NCI-H2107 treated with DMSO at 0.1 percent for 48 hours (cell line): ENCODE results near the gene SYT5.
"Not testable (repeated sequence)": the region's sequence is repeated elsewhere in the genome, so short reads cannot be mapped to it uniquely, and the experiment has no call there.

Experiments
- DNase-seq: peaks from one replicate; lab custom pipeline; 2025; ENCODE audit not compliant: unreplicated experiment; lab: John Stamatoyannopoulos, UW

The SYT5 gene

DNA sequence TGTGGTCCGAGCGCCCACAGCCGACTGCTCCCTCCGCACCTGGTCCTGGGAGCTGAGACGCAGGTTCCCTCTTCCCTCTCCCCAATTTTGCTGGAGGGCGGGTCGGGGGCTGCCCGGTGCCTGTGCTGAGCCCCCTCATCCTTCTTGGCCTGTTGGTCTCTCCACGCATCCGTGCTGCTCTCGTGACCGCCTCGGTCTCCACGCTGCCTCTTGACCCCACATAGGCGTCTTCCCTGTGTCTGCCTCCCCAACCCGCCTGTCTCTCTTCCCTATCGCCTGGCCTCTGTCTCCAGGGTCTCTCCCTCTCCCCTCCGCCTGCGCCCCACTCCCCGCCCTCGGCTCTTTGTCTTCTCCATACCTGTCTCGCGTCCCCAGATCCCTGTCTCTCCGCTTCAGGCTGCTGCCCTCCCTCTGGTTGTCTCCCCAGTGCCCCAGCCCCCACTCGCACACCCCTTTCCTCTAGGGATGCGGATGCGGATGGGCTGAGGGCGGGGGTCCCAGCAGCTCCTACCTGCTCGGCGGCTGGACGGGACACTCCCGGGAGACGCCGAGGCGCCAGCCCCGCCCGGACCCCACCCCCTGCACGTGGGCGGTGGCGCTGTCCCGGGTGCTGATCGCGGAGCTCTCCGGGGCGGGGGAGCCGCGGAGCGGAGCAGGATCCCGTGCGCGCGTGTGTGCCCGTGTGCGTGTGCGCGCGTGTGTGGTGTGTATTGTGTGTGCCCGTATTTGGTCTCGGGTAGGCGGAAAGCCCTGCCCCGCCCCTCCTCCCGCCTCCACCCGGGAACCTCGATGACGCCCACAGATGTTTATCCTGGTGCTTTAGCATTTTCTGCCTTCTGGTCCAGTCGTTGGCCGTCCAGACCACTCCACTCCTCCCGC, at the start of gene SYT5:
TSS of gene SYT5 (minus strand) at position 684 of the 879 bp plus-strand sequence. CDS start 1,248 bp downstream, outside the sequence.
- no peak for DNase-seq

DNA sequence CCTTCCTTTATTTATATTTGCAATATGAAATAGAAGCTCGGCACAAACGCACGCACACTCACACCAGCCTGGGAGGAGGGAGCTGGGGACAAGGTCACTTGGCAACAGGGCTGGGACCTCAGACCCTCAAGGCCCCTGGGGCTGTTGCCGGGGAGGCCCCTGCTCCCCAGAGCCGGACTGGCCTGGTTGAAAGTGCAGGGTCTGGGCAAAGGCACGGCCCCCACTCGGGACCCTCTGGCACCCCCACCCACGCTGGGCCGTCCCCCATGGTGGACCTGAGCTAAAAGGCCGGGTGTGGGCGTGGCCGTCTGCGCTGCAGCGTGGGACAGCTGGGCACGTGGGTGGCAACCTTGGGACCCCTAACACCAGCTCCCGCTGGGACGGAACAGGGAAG, 49.7 kb upstream of the SYT5 start:
- no peak for DNase-seq

DNA sequence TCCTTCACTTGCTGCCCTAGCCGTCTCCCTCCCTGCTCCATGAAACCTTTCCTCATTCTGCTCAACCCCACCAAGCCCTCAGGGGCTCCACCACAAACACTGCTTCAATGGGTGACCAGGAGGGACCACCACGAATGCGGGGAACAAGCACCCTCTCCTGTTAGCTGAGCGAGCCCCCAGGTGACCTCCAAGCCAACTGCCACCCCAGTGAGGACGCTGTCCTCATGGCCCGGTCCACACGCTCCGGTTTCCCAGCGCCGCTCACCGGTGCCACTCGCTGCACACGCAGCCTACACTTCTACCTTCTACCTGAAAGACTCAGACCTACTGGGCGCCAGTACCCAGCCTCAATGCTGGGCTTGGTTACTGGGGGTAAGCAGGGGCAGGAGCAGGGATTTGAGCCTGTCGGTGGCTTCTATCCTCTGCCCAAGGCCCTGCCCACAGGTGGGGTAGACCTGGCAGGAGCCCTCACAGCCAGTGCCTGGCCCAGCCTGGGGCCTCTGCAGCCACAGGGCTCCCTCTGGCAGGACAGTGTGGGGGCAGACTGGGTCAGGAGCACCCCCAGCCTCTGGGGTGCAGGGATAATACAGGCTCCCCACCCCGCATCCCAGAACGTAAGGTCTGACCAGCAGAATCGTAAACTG, 49.2 kb upstream of the SYT5 start:
- no peak for DNase-seq

DNA sequence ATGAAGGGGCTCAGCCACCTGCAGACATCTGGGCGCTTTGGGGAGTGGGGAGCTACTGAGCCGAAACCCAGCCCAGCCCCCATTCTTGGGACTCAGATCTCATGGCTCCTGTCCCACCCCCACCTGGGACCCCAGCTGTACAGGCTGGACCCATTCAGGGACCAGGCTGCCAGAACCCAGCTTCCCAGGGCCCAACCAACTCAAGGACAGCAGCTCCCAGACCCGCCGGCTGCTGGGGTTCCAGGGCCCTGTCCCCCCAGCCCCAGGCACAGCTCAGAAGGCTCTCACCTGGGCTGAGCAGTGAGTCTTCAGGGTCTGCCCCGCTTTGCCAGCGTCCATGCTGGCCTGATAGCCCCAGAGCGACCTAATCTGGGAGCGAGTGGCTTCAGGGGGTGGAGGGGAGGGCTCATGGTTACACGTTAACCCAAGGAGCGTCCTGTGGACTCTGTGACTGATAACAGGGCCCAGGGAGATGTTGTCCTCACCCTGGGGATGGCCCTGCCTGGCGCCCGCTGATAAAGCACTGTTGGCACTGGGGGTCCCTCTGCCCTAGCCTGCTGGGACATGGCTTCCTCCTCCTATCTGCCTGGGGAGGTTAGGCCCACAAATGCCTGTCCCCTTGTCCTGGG, 48.4 kb upstream of the SYT5 start, which contains the start of gene TMEM86B:
TSS of gene TMEM86B (minus strand) at position 361 of the 629 bp plus-strand sequence. CDS start at position 339, 22 bp downstream.
- DNase-seq = no peak

DNA sequence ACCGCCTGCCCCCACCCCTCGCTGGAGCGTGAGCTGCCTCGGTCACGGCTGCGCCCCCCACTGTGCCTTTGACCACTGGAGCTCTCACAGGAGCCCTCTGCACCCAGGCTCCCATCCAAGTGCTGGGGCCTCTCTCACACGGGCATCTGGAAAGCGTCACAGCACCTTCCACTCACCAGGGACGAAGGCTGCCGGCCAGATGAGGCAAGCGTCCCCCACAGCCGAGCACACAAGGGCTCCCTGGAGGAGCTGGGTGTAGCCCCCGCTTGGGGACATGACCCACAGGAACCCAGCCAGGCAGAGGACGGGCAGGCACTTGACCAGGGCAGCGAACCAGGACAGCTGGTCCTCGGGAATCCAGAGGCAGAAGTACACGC, 47.9 kb upstream of the SYT5 start:
- DNase-seq = no peak

DNA sequence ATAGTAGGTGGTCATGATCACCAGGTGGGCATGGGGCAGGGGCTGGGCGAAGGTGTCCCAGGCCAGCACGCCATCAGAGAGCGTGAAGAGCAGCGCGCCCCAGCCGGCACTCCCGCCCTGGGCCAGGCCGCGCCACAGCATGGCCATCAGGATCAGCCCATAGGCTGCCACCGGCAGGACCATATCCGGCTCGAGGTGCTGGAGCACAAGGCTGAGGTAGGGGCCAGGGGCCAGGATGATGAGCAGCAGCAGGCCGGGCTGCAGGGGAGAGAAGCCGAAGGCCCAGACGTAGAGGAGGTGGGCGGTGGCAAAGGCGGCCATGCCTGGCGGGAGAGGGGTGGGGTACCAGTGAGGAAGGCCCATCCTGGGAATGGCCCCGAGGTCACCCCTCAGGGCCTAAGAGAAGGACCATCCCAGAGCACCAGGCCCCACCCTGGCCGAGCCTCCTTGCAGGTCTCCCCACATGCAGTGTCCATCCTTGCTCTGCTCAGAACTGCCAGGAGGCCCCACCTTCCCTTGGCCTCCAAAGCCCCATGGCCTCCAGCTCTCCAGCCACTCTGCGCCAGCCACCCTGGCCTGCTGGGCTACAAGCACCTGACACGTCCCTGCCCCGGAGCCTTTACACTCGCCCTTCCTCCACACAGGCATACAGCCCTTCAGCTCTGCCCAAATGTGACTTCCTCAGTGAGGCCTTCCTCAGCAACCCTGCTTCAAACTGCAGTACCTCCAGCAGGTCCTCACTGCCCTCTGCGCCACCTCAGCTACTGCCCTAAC, 47.3 kb upstream of the SYT5 start:
- no peak for DNase-seq

DNA sequence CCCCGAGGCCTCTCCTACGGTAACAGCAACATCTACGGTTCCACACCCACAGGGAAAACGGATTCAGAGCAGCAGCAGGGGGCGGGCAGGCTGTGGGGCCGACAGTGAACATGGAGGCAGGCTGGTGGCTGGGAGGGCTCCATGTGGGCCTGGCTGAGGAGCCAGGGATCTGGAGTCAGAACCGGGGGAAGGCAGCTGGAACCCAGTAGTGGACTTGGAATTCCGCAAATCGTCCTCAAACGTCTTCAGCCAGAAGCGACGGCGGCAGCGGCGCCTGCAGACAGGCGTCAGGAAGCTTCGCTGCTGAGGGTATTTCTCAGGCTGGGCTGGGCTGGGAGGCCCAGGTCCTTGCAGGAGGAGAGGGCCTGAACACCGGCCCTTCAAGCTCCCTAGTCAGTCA, 46.7 kb upstream of the SYT5 start:
- DNase-seq = no peak

DNA sequence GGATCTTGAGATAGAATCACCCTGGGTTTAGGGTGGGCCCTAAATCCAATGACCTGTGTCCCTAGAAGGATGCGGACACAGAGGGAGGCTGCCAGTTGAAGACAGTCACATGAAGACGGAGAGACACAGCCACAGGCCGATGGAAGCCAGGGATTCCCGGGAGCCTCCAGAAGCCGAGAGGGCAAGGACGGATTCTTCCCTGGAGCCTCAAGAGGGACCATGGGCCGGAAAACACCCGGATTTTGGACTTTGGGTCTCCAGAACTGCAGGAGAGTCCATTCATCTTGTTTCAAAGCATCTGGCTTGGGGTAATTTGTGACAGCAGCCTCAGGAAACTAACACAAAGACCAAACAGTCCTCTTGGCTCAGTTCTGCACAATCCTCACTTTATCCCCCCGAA, 46.2 kb upstream of the SYT5 start:
- no peak for DNase-seq

DNA sequence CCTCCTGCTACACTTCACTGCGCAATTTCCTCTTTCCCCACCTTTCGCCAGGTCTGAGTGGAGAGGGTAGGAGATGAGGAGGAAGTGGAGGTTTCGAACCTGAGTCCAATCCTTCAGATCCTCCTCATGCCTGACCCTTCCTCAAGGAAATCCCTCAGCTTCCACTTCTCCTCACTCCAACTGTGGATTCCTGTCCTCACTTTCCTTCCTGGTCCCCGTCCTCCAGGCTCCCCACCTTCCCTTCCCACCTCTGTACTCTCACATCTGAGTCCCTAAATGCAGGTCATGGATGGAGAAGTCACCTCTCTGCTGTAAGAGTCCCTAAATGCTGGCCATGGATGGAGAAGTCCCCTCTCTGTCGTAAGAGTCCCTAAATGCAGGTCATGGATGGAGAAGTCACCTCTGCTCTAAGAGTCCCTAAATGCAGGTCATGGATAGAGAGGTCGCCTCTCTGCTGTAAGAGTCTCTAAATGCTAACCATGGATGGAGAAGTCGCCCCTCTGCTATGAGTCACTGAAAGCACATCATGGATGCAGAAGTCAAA, 45.4 kb upstream of the SYT5 start:
- no peak for DNase-seq

DNA sequence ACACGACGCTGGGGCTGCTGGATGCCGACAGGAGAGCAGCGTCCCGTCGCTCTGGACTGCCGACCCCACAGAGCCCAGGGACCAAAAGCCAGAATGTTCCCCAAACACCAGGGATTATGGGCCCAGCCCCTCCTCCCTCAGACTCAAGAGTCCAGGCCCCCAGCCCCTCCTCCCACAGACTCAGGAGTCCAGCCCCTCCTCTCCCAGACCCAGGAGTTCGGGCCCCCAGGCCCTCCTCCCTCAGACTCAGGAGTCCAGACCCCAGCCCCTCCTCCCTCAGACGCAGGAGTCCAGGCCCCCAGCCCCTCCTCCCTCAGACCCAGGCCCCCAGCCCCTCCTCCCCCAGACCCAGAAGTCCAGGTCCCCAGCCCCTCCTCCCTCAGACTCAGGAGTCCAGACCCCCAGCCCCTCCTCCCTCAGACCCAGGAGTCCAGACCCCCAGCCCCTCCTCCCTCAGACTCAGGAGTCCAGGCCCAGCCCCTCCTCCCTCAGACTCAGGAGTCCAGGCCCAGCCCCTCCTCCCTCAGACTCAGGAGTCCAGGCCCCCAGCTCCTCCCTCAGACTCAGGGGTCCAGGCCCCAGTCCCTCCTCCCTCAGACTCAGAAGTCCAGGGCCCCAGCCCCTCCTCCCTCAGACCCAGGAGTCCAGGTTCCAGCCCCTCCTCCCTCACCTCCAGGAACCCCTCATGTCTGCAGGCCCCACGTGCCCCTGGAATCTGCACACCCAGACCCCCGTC, 44.8 kb upstream of the SYT5 start:
- not testable (repeated sequence) for DNase-seq

DNA sequence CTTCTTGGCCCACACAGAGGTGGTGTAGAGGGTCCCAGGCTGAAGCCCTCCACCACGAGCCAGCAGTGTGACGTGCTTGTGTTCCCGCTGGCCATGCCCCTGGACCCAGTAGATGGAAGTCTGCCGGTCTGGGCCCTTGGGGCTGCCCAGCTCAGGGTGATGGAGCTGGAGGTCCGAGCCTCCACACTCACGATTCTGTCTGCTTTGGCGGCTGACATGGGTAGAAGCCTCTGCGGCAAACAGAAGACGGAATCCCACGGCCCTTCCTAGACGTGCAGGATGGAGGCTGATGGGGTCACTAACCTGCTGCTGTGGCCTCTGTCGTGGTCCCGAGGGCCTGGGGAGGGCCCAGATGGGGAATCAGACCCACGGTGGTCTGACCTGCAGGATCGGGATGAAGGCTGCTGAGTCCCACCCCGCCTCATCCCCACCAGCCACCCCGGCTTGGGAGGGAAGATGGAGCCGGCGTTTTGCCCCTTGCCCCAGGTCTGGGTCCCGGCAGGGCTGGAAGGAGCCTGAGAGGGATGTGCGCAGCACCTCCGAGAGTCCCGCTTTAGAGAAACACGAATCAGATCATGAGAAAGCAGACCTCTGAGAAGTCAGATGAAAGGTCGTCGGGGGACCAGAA, 44.1 kb upstream of the SYT5 start:
- no peak for DNase-seq

DNA sequence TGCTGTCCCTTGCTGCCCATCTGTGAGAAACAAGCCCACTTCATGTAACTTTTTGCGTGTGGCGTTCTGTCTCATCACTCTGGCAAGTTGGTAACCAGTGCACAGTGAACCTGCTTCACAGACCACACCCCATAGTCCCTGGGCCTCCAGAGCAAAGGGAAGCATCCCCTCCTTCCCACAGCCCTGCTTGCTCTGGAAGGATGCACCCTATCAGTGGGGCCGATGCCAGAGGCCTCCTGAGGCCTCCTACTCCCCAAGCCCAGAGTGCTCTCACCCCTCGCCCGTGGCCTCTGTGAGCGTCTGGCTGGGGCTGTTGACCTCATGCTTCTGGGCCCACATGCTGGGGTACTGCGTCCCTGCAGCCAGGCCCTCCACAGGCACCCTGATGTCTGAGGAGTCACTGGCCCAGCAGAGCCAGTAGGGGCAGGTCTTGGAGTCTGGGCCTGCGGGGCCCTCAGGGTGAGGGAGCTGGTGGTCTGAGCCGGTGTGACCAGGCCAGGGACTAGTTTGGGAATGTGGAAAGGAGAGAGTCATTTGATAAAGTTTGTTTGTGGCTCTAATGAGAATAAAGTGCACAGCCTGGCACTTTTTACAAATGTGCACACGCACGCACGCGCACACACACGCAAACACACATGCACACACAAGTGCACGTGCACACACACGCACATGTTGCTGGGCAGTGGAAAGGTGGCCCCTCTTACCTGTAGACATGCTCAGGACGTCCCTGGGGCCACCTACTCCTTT, 43.4 kb upstream of the SYT5 start:
- DNase-seq = no peak

DNA sequence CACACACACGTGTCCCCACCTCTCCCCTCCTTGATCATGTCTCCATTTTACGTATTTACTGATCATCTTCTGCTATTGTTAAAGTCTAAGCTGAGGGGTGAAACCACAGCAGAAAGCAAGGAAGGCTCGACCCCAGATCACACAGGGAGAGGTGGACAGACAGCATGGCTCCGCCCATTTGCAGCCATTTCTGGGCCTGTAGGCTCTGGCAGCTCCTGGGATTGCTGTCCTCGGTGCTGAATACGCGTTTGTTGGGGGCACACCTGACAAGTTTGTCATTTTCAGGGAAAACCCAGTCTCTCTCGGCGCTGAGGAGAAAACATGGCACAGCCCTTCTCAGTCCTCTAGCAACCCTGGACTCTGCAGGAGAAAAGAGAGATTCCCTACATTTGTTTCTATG, 40.4 kb upstream of the SYT5 start:
- DNase-seq = no peak

DNA sequence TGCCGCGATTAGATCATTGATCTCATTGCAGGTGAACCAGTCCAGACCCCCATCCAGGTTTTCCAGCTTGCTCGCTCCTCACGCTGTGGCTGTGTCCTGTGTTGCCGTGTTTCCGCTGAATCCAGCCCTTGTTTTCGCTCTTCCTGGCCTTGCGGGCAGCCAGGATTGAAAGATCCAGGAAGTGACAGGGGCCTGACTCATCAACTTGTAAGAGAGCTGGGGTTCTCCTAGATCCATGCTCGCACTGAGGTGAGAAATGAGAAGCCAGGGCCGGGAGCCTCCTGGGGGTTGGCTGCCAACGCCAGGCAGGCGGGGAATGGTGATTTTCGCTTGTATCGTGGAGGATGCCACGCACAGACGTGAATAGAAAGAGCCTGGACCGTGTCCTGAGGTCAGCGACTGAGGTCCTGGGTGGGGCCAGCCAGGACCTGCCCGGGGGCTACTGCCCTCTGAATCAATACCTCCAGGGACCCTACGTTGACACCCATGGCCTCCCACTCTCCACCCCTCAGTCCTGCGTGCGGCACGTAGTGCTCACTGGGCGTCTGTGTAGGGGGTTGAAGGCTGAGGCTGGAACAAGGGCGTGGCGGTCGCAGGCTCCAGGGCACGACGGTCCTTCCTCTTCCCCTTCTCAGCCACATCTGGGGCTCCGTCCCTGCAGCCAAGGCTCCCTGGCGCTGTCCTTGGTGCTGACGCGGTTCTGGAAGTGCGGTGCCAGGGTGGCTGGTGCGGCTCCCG, 36.5 kb upstream of the SYT5 start:
- peak; percentile 91 for DNase-seq

DNA sequence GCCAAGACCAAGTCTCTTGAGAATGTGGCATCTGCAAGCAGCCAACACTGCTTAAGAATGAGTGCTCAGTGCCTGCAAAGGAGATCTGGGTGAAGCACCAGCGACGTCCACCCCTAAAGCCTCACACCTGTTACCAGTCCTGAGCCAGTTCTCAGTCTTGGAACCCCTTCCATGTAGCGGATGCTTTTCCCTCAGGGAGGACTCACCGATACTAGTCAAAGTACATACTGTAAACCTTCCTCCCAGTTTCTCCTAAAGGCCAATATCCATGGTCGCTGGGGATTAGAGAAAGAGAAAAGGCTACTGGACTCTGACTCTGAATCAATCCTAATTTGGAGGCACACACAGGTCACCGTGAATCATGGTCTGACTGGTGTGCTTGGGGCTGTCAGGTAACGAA, 33.5 kb upstream of the SYT5 start:
- DNase-seq = no peak

DNA sequence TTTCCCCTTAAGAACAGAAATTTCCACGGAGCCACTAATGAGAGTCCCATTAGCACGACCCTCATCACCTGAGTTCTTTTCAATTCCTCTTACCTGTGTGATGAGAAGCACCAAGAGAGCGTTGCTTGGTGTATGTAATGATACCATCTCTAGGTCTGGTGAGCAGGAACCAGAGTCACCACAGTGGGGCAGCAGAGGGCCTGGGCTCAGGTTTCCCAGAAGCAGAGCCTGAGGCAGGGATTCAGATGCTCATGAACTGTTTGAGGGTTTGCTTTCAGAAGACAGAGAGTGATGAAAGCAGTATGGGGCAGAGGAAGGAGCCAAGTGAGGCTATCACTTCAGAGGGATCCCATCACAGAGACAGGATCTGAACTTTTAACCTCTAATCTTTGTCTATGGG, 32.4 kb upstream of the SYT5 start:
- no peak for DNase-seq

DNA sequence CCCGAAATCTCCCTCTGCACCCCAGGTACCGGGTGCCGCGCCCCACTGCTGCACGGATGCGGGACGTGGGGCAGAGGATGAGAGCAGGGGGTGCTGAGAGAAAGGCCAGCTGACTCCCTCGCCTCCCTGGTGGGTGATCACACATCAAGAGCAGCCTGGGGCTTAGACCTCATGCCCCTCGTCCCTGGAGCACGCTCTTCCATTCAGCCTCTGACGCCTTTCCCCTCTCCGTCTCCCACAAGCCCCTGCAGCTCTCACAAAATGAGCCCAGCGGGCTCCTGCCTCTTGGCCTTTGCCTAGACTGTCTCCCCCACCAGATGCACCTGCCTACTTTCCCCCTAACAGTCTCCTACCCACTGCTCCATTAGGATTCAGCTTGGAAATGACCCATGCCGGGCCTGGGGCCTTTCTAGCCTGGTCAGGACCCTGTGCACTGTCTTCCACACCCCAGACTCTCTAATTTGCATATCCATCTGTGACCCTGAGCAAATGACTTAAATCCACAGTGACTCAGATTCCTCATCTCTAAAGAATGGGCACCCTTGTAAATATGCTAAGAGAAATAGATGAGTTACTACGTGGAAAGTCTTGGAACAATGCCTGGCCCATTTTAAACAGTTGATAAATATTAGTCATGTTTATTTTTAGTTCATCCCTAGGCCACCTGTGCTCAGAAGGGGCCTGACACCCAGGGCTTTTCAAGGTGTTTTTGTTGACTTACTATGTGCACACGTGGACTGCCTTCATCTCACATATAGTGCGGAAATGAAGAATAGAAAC, 29.8 kb upstream of the SYT5 start:
- DNase-seq = peak; percentile 21
